ENCODE results near the gene PLPP1.

DNA sequence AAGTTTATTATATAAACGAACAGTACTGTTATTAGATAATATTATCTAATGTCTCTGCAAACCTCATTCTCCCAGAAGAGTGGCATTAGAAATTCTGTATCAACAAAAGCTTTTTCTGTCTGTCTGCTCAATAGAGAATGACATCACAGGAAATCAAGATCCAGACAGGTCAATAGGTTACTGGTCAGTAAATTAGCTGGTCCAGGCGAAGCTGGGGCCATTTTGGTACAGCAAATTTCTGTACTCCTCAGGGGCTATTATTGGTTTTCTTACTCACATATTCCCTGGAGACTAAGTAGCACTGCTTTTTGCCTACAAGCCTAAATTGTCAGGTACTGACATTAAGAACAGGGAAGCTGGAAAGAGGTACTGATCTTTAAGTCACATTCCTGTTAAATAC lies 80.5 kb downstream of the PLPP1 start:
- no peak for TF ChIP-seq EZH2 (IDR thresholded peaks at IDR 0.05)
- TF ChIP-seq, protein P1, sequence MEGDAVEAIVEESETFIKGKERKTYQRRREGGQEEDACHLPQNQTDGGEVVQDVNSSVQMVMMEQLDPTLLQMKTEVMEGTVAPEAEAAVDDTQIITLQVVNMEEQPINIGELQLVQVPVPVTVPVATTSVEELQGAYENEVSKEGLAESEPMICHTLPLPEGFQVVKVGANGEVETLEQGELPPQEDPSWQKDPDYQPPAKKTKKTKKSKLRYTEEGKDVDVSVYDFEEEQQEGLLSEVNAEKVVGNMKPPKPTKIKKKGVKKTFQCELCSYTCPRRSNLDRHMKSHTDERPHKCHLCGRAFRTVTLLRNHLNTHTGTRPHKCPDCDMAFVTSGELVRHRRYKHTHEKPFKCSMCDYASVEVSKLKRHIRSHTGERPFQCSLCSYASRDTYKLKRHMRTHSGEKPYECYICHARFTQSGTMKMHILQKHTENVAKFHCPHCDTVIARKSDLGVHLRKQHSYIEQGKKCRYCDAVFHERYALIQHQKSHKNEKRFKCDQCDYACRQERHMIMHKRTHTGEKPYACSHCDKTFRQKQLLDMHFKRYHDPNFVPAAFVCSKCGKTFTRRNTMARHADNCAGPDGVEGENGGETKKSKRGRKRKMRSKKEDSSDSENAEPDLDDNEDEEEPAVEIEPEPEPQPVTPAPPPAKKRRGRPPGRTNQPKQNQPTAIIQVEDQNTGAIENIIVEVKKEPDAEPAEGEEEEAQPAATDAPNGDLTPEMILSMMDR (IDR thresholded peaks at IDR 0.05): no peak
